NCI-H446 treated with DMSO at 0.1 percent for 48 hours (cell line): ENCODE data around the gene PGLYRP4.

Source experiments
- DNase-seq: peaks from one replicate; lab custom pipeline; 2025; lab: John Stamatoyannopoulos, UW

Gene PGLYRP4

GRCh38 chr1:153374071-153374470, 25.4 kb upstream of the PGLYRP4 start:
- no peak for DNase-seq

- DNase-seq, result no peak
Measured at GRCh38 chr1:153372571-153372970, 23.9 kb upstream of the PGLYRP4 start.

GRCh38 chr1:153371231-153371630, 22.6 kb upstream of the PGLYRP4 start:
- DNase-seq, result no peak

- no peak for DNase-seq
Measured at GRCh38 chr1:153370146-153370545, 21.5 kb upstream of the PGLYRP4 start.

- no peak for DNase-seq
Measured at GRCh38 chr1:153368495-153368894, 19.9 kb upstream of the PGLYRP4 start.

GRCh38 chr1:153367090-153367489, 18.4 kb upstream of the PGLYRP4 start:
- no peak for DNase-seq

- no peak for DNase-seq
Measured at GRCh38 chr1:153366261-153366660, 17.6 kb upstream of the PGLYRP4 start.

- no peak for DNase-seq
Measured at GRCh38 chr1:153365696-153366095, 17.1 kb upstream of the PGLYRP4 start.

GRCh38 chr1:153364766-153365666, 16.4 kb upstream of the PGLYRP4 start:
- DNase-seq, result no peak

GRCh38 chr1:153364156-153364555, 15.5 kb upstream of the PGLYRP4 start:
- DNase-seq, result no peak

GRCh38 chr1:153363641-153364040, 15.0 kb upstream of the PGLYRP4 start:
- DNase-seq, result no peak

GRCh38 chr1:153362187-153362775, 13.6 kb upstream of the PGLYRP4 start:
- DNase-seq, result no peak

- no peak for DNase-seq
Measured at GRCh38 chr1:153361480-153362109, 13.0 kb upstream of the PGLYRP4 start.

- DNase-seq, result no peak
Measured at GRCh38 chr1:153360592-153361479, 12.2 kb upstream of the PGLYRP4 start.

- no peak for DNase-seq
Measured at GRCh38 chr1:153360190-153360589, 11.5 kb upstream of the PGLYRP4 start.

- DNase-seq, result no peak
Measured at GRCh38 chr1:153359241-153359640, 10.6 kb upstream of the PGLYRP4 start.

- DNase-seq, result no peak
Measured at GRCh38 chr1:153358691-153358975, 10.0 kb upstream of the PGLYRP4 start.

- DNase-seq, result no peak
Measured at GRCh38 chr1:153357853-153358690, 9.4 kb upstream of the PGLYRP4 start, which contains the start of gene S100A9. TSS of gene S100A9 (plus strand) at chr1:153357854. CDS start at chr1:153358284, 430 bp downstream.

- no peak for DNase-seq
Measured at GRCh38 chr1:153357076-153357852, 8.6 kb upstream of the PGLYRP4 start.

GRCh38 chr1:153356392-153357075, 7.9 kb upstream of the PGLYRP4 start:
- no peak for DNase-seq
